DND-41 (cell line): ENCODE data around the gene KCNG1.

ENCODE experiments used
- ATAC-seq: fragments of 200-7000 bp; cut with Tn5 transposase; 3 replicates; pipeline ENCODE4 v1.9.1; 2021; ENCODE audit warnings: low read depth; ENCODE audit not compliant: insufficient read depth
- DNase-seq: peaks from one replicate; pipeline ENCODE4 v3.0.0-alpha.2; 2020
- H2AFZ ChIP-seq: 2 replicates; pipeline ENCODE4 v1.6.0; 2012; ENCODE audit warnings: low read depth, low read length
- H3K27ac ChIP-seq: 2 replicates; pipeline ENCODE4 v1.5.1; 2012; ENCODE audit warnings: low read length, inconsistent platforms
- H3K27me3 ChIP-seq: fragments of 200-600 bp; sonication (generic); 2 replicates; pipeline ENCODE4 v1.6.0; 2012; ENCODE audit warnings: low read length, mild to moderate bottlenecking, inconsistent platforms; ENCODE audit not compliant: insufficient read depth, poor library complexity
- H3K36me3 ChIP-seq: 2 replicates; pipeline ENCODE4 v1.5.1; 2012; ENCODE audit warnings: low read length, inconsistent platforms; ENCODE audit not compliant: insufficient read depth
- H3K4me1 ChIP-seq: 2 replicates; pipeline ENCODE4 v1.5.1; 2012; ENCODE audit warnings: mild to moderate bottlenecking, low read length; ENCODE audit not compliant: insufficient read depth
- H3K4me2 ChIP-seq: 2 replicates; pipeline ENCODE4 v1.6.0; 2012; ENCODE audit warnings: mild to moderate bottlenecking, moderate library complexity, low read length, inconsistent platforms; ENCODE audit not compliant: insufficient read depth
- H3K4me3 ChIP-seq, 2 experiments: fragments of 200-600 bp in 1 of 2; shearing (Covaris generic) in 1 of 2; 2 replicates each; pipeline ENCODE4 v1.5.1; 2012 to 2016; ENCODE audit warnings: inconsistent platforms in 2 of 2, low read length in 2 of 2, mild to moderate bottlenecking in 2 of 2, low read depth in 1 of 2, moderate library complexity in 1 of 2
- H3K79me2 ChIP-seq: 2 replicates; pipeline ENCODE4 v1.6.0; 2012; ENCODE audit warnings: low read length, inconsistent platforms; ENCODE audit not compliant: insufficient read depth
- H3K9ac ChIP-seq: 2 replicates; pipeline ENCODE4 v1.6.0; 2012; ENCODE audit warnings: low read depth, mild to moderate bottlenecking, inconsistent platforms, low read length, moderate library complexity
- H3K9me3 ChIP-seq: 2 replicates; pipeline ENCODE4 v1.5.1; 2012; ENCODE audit warnings: low read length, moderate library complexity, mild to moderate bottlenecking, inconsistent platforms; ENCODE audit not compliant: insufficient read depth, severe bottlenecking
- H4K20me1 ChIP-seq: 2 replicates; pipeline ENCODE4 v1.6.0; 2012; ENCODE audit warnings: low read length; ENCODE audit not compliant: insufficient read depth
- EZH2 ChIP-seq: IDR thresholded peaks from 3 replicates; pipeline ENCODE4 v1.6.1; 2012; ENCODE audit warnings: borderline replicate concordance, low read depth, mild to moderate bottlenecking, moderate library complexity, low read length, inconsistent platforms; ENCODE audit not compliant: severe bottlenecking
- TF ChIP-seq, protein P1 (sequence below): IDR thresholded peaks from 2 replicates; pipeline ENCODE4 v1.5.1; 2012; ENCODE audit warnings: borderline replicate concordance, low read length, moderate library complexity, mild to moderate bottlenecking; ENCODE audit not compliant: poor library complexity, severe bottlenecking; ENCODE audit errors: extremely low read depth

The KCNG1 gene

DNA sequence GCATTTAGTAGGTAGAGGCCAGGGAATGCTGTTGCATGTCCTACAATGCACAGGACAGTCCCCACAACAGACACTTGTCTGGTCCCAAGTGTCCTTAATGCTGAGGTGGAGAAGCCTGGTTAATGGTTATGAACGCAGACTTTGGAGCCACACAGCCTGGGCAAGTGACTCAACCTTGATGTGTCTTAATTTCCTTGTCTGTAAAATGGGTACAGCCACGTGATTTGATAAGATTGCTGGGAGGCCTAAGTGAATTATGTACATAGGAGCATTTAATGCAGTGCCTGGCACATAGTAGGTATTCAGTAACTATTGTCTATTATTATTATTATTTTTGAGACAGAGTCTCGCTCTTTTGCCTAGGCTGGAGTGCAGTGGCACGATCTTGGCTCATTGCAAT is 11.4 kb downstream of the KCNG1 start:
- no peak for ATAC-seq
- no peak overlapping the region for H3K9ac ChIP-seq
- H3K79me2 ChIP-seq, result no peaks in the 10 kb centered on the region
- no peaks in the 10 kb centered on the region for H3K4me1 ChIP-seq
- no peak overlapping the region for H3K27ac ChIP-seq
- H3K27me3 ChIP-seq, result peaks cover 8% of the 10 kb centered on the region
- H3K9me3 ChIP-seq, result no peaks in the 10 kb centered on the region
- no peak for DNase-seq
- no peak overlapping the region for H2AFZ ChIP-seq
- no peak overlapping the region for H3K4me3 ChIP-seq
- H3K36me3 ChIP-seq, result no peaks in the 10 kb centered on the region
- H3K4me2 ChIP-seq, result no peak overlapping the region
- H4K20me1 ChIP-seq, result no peaks in the 10 kb centered on the region; the same call in 1 of the 2 replicates
- TF ChIP-seq EZH2, result no peak
- TF ChIP-seq, protein P1, sequence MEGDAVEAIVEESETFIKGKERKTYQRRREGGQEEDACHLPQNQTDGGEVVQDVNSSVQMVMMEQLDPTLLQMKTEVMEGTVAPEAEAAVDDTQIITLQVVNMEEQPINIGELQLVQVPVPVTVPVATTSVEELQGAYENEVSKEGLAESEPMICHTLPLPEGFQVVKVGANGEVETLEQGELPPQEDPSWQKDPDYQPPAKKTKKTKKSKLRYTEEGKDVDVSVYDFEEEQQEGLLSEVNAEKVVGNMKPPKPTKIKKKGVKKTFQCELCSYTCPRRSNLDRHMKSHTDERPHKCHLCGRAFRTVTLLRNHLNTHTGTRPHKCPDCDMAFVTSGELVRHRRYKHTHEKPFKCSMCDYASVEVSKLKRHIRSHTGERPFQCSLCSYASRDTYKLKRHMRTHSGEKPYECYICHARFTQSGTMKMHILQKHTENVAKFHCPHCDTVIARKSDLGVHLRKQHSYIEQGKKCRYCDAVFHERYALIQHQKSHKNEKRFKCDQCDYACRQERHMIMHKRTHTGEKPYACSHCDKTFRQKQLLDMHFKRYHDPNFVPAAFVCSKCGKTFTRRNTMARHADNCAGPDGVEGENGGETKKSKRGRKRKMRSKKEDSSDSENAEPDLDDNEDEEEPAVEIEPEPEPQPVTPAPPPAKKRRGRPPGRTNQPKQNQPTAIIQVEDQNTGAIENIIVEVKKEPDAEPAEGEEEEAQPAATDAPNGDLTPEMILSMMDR, result no peak

DNA sequence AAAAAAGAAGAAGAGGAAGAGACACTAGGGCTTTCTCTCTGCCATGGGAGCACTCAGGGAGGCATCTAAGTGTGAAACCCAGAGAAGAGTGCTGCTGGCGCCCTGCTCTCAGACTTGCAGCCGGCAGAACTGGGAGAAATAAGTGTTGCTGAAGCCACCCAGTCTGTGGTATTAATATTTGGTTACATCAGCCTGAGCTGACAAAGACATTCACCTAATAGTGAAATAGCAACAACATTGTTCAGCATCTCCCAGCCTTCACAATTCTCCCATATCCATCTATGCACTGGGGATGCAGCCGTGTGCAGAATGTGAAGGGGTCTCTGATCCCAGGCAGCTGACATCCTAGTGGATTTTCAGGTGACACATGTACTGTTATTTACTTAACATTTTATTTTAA is 12.0 kb downstream of the KCNG1 start:
- ATAC-seq (no peak), DNase-seq (no peak)
- TF ChIP-seq, protein P1, result no peak
- TF ChIP-seq EZH2, result no peak
- Histone ChIP-seq H3K36me3 (no peaks in the 10 kb centered on the region), H3K4me1 (no peaks in the 10 kb centered on the region), H3K9ac (no peak overlapping the region), H3K27me3 (peaks cover 8% of the 10 kb centered on the region), H2AFZ (no peak overlapping the region), H3K9me3 (no peaks in the 10 kb centered on the region), H3K4me3 (no peak overlapping the region), H3K4me2 (no peak overlapping the region), H4K20me1 (no peaks in the 10 kb centered on the region; the same call in 1 of the 2 replicates), H3K79me2 (no peaks in the 10 kb centered on the region), H3K27ac (no peak overlapping the region)

DNA sequence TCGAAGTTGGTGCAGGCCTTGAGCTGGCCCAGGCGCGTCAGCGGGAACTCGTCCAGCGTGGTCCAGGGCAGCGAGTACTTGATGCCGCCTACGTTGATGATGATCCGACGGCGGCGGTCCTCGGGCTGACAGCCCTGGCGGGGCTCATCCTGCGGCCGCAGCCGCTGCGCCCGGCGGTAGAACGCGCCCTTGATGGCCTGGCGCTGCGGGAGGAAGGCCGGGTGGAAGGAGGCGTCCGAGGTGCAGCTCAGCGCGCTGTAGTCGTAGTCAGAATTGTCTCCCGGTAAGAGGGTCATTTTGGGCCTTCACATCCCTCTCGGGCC is 12.9 kb downstream of the KCNG1 start:
- no peaks in the 10 kb centered on the region; the same call in 1 of the 2 replicates for H4K20me1 ChIP-seq
- TF ChIP-seq EZH2, result no peak
- TF ChIP-seq, protein P1, result no peak
- no peak overlapping the region for H2AFZ ChIP-seq
- H3K36me3 ChIP-seq, result no peaks in the 10 kb centered on the region
- no peaks in the 10 kb centered on the region for H3K9me3 ChIP-seq
- no peak overlapping the region for H3K27ac ChIP-seq
- peaks cover 8% of the 10 kb centered on the region for H3K27me3 ChIP-seq
- no peak overlapping the region for H3K9ac ChIP-seq
- no peak overlapping the region for H3K4me2 ChIP-seq
- ATAC-seq, result no peak
- H3K4me1 ChIP-seq, result no peaks in the 10 kb centered on the region
- no peaks in the 10 kb centered on the region for H3K79me2 ChIP-seq
- no peak overlapping the region for H3K4me3 ChIP-seq
- no peak for DNase-seq
